Measurements from ENCODE around the gene GCNT2.
"Not testable (repeated sequence)": the region's sequence is repeated elsewhere in the genome, so short reads cannot be mapped to it uniquely, and the experiment has no call there.

DNA sequence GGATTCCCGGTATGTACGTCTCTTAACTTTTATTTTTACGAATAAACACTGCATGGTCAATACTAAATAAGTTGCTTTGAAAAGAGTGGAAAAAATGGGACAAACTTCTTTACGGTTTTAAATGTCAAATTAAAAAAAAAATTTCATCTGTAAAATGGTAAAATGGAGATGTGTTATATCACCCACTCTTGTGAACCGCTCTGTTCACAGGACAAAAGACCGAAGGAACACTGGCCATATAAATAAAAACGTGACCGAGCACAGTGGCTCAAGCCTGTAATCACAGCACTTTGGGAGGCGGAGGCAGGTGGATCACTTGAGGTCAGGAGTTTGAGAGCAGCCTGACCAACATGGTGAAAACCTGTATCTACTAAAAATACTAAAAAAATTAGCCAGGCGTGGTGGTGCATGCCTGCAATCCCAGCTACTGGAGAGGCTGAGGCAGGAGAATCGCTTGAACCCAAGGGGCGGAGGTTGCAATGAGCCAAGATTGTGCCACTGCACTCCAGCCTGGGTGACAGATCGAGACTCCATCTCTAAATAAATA is 8.8 kb downstream of the GCNT2 start:
- TF ChIP-seq, protein P1, sequence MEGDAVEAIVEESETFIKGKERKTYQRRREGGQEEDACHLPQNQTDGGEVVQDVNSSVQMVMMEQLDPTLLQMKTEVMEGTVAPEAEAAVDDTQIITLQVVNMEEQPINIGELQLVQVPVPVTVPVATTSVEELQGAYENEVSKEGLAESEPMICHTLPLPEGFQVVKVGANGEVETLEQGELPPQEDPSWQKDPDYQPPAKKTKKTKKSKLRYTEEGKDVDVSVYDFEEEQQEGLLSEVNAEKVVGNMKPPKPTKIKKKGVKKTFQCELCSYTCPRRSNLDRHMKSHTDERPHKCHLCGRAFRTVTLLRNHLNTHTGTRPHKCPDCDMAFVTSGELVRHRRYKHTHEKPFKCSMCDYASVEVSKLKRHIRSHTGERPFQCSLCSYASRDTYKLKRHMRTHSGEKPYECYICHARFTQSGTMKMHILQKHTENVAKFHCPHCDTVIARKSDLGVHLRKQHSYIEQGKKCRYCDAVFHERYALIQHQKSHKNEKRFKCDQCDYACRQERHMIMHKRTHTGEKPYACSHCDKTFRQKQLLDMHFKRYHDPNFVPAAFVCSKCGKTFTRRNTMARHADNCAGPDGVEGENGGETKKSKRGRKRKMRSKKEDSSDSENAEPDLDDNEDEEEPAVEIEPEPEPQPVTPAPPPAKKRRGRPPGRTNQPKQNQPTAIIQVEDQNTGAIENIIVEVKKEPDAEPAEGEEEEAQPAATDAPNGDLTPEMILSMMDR (IDR thresholded peaks at IDR 0.05 in 4 of 5, conservative IDR thresholded peaks at IDR 0.05 in 1 of 5), result not testable (repeated sequence)
- not testable (repeated sequence) for TF ChIP-seq POLR2A (IDR thresholded peaks at IDR 0.05)

Measured in gastrocnemius medialis (tissue), 4 donors.